PC-3 (cell line): ENCODE data around the gene PRKAR2A. TPM values are rescaled to one million over a fixed set of nuclear protein-coding genes. Genes with fewer than 3 reads are reported as not detected.
"Not testable (repeated sequence)": the region's sequence is repeated elsewhere in the genome, so short reads cannot be mapped to it uniquely, and the experiment has no call there.

Experiments
- ATAC-seq: fragments of 200-7000 bp; cut with Tn5 transposase; 2 replicates; pipeline ENCODE4 v1.9.1; 2020; ENCODE audit warnings: mild to moderate bottlenecking, moderate library complexity
- BruUV-seq: library from RNA; stranded (reverse); fragments of 400-500 nt; replicated peaks from 2 replicates; lab custom pipeline; 2021; lab: Mats Ljungman, UMichigan
- CTCF ChIA-PET: fragments of 300-600 bp; sonication (Branson Sonifier 250); formaldehyde crosslinking; loops from one replicate; lab custom pipeline; 2022; ENCODE audit warnings: antibody characterized with exemption; lab: Charles Lee
- POLR2A ChIA-PET: fragments of 300-600 bp; sonication (Branson Sonifier 250); formaldehyde crosslinking; loops from one replicate; lab custom pipeline; 2022; ENCODE audit warnings: antibody characterized with exemption; ENCODE audit not compliant: unreplicated experiment; lab: Charles Lee
- DNase-seq: peaks from one replicate; pipeline ENCODE4 v3.0.0-alpha.2; 2015
- H2AFZ ChIP-seq: fragments of 300-600 bp; sonication (generic); 2 replicates; pipeline ENCODE4 v1.6.0; 2016; ENCODE audit warnings: antibody characterized with exemption, low read length
- H3F3A ChIP-seq: fragments of 300-600 bp; sonication (generic); one replicate; pipeline ENCODE4 v1.6.0; 2017; ENCODE audit warnings: antibody characterized with exemption, low read length, control low read depth, mild to moderate bottlenecking; ENCODE audit not compliant: unreplicated experiment
- H3K27ac ChIP-seq: fragments of 300-600 bp; sonication (generic); 2 replicates; pipeline ENCODE4 v1.5.1; 2016; ENCODE audit warnings: mild to moderate bottlenecking, low read length
- H3K27me3 ChIP-seq: fragments of 300-600 bp; sonication (generic); 2 replicates; pipeline ENCODE4 v1.6.1; 2016; ENCODE audit warnings: low read length, mixed read lengths
- H3K36me3 ChIP-seq: fragments of 300-600 bp; sonication (generic); 2 replicates; pipeline ENCODE4 v1.6.1; 2016; ENCODE audit warnings: low read depth, mixed run types, low read length, mixed read lengths
- H3K4me1 ChIP-seq: fragments of 300-600 bp; sonication (generic); 2 replicates; pipeline ENCODE4 v1.5.1; 2016; ENCODE audit warnings: low read length; ENCODE audit not compliant: insufficient read depth
- H3K4me2 ChIP-seq: fragments of 300-600 bp; sonication (generic); 2 replicates; pipeline ENCODE4 v1.6.0; 2016; ENCODE audit warnings: low read length
- H3K4me3 ChIP-seq: fragments of 300-600 bp; sonication (generic); 2 replicates; pipeline ENCODE4 v1.5.1; 2016; ENCODE audit warnings: mild to moderate bottlenecking, low read length, mixed read lengths
- H3K79me2 ChIP-seq: fragments of 300-600 bp; sonication (generic); 2 replicates; pipeline ENCODE4 v1.6.1; 2017; ENCODE audit warnings: low read length, mixed read lengths
- H3K9ac ChIP-seq: fragments of 300-600 bp; sonication (generic); 2 replicates; pipeline ENCODE4 v1.6.0; 2016; ENCODE audit warnings: mild to moderate bottlenecking, low read length
- H3K9me2 ChIP-seq: fragments of 300-600 bp; sonication (generic); replicated peaks from 2 replicates; pipeline ENCODE4 v1.6.1; 2016; ENCODE audit warnings: mixed run types, low read length, mixed read lengths
- H3K9me3 ChIP-seq: fragments of 300-600 bp; sonication (generic); 2 replicates; pipeline ENCODE4 v1.6.1; 2016; ENCODE audit warnings: low read length, mixed read lengths
- H4K20me1 ChIP-seq: fragments of 300-600 bp; sonication (generic); 2 replicates; pipeline ENCODE4 v1.6.1; 2016; ENCODE audit warnings: low read length, mixed read lengths
- EZH2 ChIP-seq: fragments of 300-600 bp; sonication (generic); IDR thresholded peaks from one replicate; pipeline ENCODE4 v1.6.1; 2017; ENCODE audit warnings: antibody characterized with exemption, mild to moderate bottlenecking, low read length; ENCODE audit not compliant: unreplicated experiment
- EZH2phosphoT487 ChIP-seq: fragments of 300-600 bp; sonication (generic); IDR thresholded peaks from 2 replicates; pipeline ENCODE4 v1.6.1; 2018; ENCODE audit warnings: mild to moderate bottlenecking, antibody characterized with exemption, low read length, borderline replicate concordance
- intact Hi-C: fragments of 100-400 bp; cut with micrococcal nuclease; formaldehyde crosslinking; loops from 2 replicates; pipeline ENCODE4 v1.9.0; 2023
- total RNA-seq: library from RNA; depleted of rRNA; stranded (reverse); fragments of >200 nt; gene quantifications from 2 replicates; pipeline ENCODE4 v1.2.3, GENCODE V29; 2014
- TF ChIP-seq, protein P1 (sequence below): fragments of 300-600 bp; sonication (generic); conservative IDR thresholded peaks from 2 replicates; pipeline ENCODE4 v1.5.1; 2017; ENCODE audit warnings: antibody characterized with exemption, low read depth, mild to moderate bottlenecking, low read length

PRKAR2A gene
- total RNA-seq, 1 experiment from 2014 or later: 68.1 TPM

- no peaks in the 10 kb centered on the region for H3K79me2 ChIP-seq
- ATAC-seq (no peak), DNase-seq (no peak)
- no peak overlapping the region for H3K4me2 ChIP-seq
- H3K27ac ChIP-seq: no peak overlapping the region
- no peaks in the 10 kb centered on the region for H3K9me2 ChIP-seq
- BruUV-seq: no TSS peak
- no peak overlapping the region for H3K4me3 ChIP-seq
- TF ChIP-seq, protein P1, sequence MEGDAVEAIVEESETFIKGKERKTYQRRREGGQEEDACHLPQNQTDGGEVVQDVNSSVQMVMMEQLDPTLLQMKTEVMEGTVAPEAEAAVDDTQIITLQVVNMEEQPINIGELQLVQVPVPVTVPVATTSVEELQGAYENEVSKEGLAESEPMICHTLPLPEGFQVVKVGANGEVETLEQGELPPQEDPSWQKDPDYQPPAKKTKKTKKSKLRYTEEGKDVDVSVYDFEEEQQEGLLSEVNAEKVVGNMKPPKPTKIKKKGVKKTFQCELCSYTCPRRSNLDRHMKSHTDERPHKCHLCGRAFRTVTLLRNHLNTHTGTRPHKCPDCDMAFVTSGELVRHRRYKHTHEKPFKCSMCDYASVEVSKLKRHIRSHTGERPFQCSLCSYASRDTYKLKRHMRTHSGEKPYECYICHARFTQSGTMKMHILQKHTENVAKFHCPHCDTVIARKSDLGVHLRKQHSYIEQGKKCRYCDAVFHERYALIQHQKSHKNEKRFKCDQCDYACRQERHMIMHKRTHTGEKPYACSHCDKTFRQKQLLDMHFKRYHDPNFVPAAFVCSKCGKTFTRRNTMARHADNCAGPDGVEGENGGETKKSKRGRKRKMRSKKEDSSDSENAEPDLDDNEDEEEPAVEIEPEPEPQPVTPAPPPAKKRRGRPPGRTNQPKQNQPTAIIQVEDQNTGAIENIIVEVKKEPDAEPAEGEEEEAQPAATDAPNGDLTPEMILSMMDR: no peak
- TF ChIP-seq EZH2 (no peak), EZH2phosphoT487 (no peak)
- no peaks in the 10 kb centered on the region for H3F3A ChIP-seq
- no peak overlapping the region for H3K9ac ChIP-seq
- no peaks in the 10 kb centered on the region for H3K9me3 ChIP-seq
- no peaks in the 10 kb centered on the region for H3K27me3 ChIP-seq
- no peaks in the 10 kb centered on the region for H3K4me1 ChIP-seq
- H3K36me3 ChIP-seq: peaks cover 11% of the 10 kb centered on the region; the same call in 1 of the 2 replicates
- ChIA-PET CTCF (no interaction called here), POLR2A (interaction anchor here (0.7 kb wide), 1 partner anchor 56 kb away, joined by 3 read pairs; no protein-coding TSS in a partner anchor)
- intact Hi-C loops: no loop called here
- no peaks in the 10 kb centered on the region for H4K20me1 ChIP-seq
- no peak overlapping the region for H2AFZ ChIP-seq
These were observed 84.9 kb downstream of the PRKAR2A start for GRCh38 chr3:48762816-48763215.

- H3F3A ChIP-seq, ATAC-seq, H3K9me3 ChIP-seq, H3K36me3 ChIP-seq, intact Hi-C loops, H3K27ac ChIP-seq, H3K4me1 ChIP-seq, H4K20me1 ChIP-seq, H3K27me3 ChIP-seq, H3K4me2 ChIP-seq, H3K9me2 ChIP-seq, H2AFZ ChIP-seq, POLR2A ChIA-PET, H3K4me3 ChIP-seq, H3K79me2 ChIP-seq, DNase-seq, H3K9ac ChIP-seq, BruUV-seq: not testable (repeated sequence)
- CTCF ChIA-PET: interaction anchor here (0.7 kb wide), 1 partner anchor 286 kb away, joined by 4 read pairs; no protein-coding TSS in a partner anchor
These were observed 87.6 kb downstream of the PRKAR2A start for GRCh38 chr3:48759991-48760540.

- H3K9me3 ChIP-seq, CTCF ChIA-PET, H3K79me2 ChIP-seq, H3K9ac ChIP-seq, ATAC-seq, H3K27ac ChIP-seq, BruUV-seq, H3K36me3 ChIP-seq, H3K4me3 ChIP-seq, H3F3A ChIP-seq, H3K4me1 ChIP-seq, intact Hi-C loops, H4K20me1 ChIP-seq, POLR2A ChIA-PET, H3K27me3 ChIP-seq, H3K4me2 ChIP-seq, H3K9me2 ChIP-seq, DNase-seq, H2AFZ ChIP-seq: not testable (repeated sequence)
These were observed 88.1 kb downstream of the PRKAR2A start for GRCh38 chr3:48759531-48759930.

DNA sequence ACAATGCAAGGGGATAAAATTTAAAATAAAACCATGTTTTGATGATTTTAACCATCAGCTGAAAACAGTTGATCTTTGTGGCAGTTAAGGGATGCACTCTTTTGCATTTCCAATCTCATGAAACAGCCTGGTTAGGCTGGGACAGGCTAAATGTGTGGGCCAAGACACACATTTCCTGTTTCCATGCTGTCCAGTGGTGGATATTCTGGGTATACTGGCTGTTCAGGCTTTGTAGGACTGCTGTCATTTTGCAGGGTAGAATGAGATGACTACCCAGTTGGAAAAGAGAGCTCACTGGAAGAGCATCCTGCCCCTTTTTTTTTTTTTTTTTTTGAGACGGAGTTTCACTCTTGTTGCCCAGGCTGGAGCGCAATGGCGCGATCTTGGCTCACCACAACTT lies 88.6 kb downstream of the PRKAR2A start:
- DNase-seq: no peak
- H3K4me2 ChIP-seq: no peak overlapping the region
- H3K36me3 ChIP-seq: 0 out of 2 replicates have a peak, but pooled peaks cover 3% of the 10 kb centered on the region
- no peaks in the 10 kb centered on the region for H3K79me2 ChIP-seq
- no peak overlapping the region for H2AFZ ChIP-seq
- intact Hi-C loops: no loop called here
- no peak overlapping the region for H3K4me3 ChIP-seq
- no peak for ATAC-seq
- H3F3A ChIP-seq: no peaks in the 10 kb centered on the region
- ChIA-PET POLR2A (no interaction called here), CTCF (no interaction called here)
- no peaks in the 10 kb centered on the region for H4K20me1 ChIP-seq
- no peak overlapping the region for H3K27ac ChIP-seq
- H3K9me3 ChIP-seq: no peaks in the 10 kb centered on the region
- H3K27me3 ChIP-seq: no peaks in the 10 kb centered on the region
- BruUV-seq: no TSS peak
- TF ChIP-seq EZH2: no peak
- TF ChIP-seq EZH2phosphoT487: no peak
- TF ChIP-seq, protein P1: no peak
- H3K9ac ChIP-seq: no peak overlapping the region
- H3K4me1 ChIP-seq: peaks cover 6% of the 10 kb centered on the region; the same call in 1 of the 2 replicates
- no peaks in the 10 kb centered on the region for H3K9me2 ChIP-seq
